ENCODE measurements around the gene ESF1.

Gene ESF1

GRCh38 chr20:13784893-13785715 is at the start of gene ESF1, which contains the start of gene NDUFAF5:
TSS of gene ESF1 (minus strand) at chr20:13784919. CDS start at chr20:13783140, 1,779 bp downstream.
TSS of gene NDUFAF5 (plus strand) at chr20:13785028. CDS start at chr20:13785069, 41 bp downstream.
- DNase-seq (ENCODE audit: low read depth, low spot score), result peak; percentile 91

GRCh38 chr20:13831476-13831875 is 46.8 kb upstream of the ESF1 start:
- DNase-seq (ENCODE audit: low read depth, low spot score), result no peak

- DNase-seq (ENCODE audit: low read depth, low spot score), result no peak
Observed at GRCh38 chr20:13825465-13825864, 40.7 kb upstream of the ESF1 start.

- no peak for DNase-seq (ENCODE audit: low read depth, low spot score)
Observed at GRCh38 chr20:13824459-13824858, 39.7 kb upstream of the ESF1 start.

GRCh38 chr20:13822459-13822858 is 37.7 kb upstream of the ESF1 start:
- DNase-seq (ENCODE audit: low read depth, low spot score), result no peak

- DNase-seq (ENCODE audit: low read depth, low spot score), result no peak
Observed at GRCh38 chr20:13821876-13822275, 37.2 kb upstream of the ESF1 start.

- no peak for DNase-seq (ENCODE audit: low read depth, low spot score)
Observed at GRCh38 chr20:13819885-13820645, 35.3 kb upstream of the ESF1 start.

GRCh38 chr20:13817342-13817741 is 32.6 kb upstream of the ESF1 start:
- no peak for DNase-seq (ENCODE audit: low read depth, low spot score)

GRCh38 chr20:13816757-13817156 is 32.0 kb upstream of the ESF1 start:
- DNase-seq (ENCODE audit: low read depth, low spot score), result no peak

- DNase-seq (ENCODE audit: low read depth, low spot score), result no peak
Observed at GRCh38 chr20:13814672-13815071, 30.0 kb upstream of the ESF1 start.

- DNase-seq (ENCODE audit: low read depth, low spot score), result no peak
Observed at GRCh38 chr20:13813910-13814309, 29.2 kb upstream of the ESF1 start.

GRCh38 chr20:13810446-13810845 is 25.7 kb upstream of the ESF1 start:
- no peak for DNase-seq (ENCODE audit: low read depth, low spot score)

- DNase-seq (ENCODE audit: low read depth, low spot score), result no peak
Observed at GRCh38 chr20:13809855-13810254, 25.1 kb upstream of the ESF1 start.

- DNase-seq (ENCODE audit: low read depth, low spot score), result no peak
Observed at GRCh38 chr20:13809373-13809772, 24.7 kb upstream of the ESF1 start.

GRCh38 chr20:13800728-13801134 is 16.0 kb upstream of the ESF1 start:
- DNase-seq (ENCODE audit: low read depth, low spot score), result no peak

- DNase-seq (ENCODE audit: low read depth, low spot score), result no peak
Observed at GRCh38 chr20:13799974-13800373, 15.3 kb upstream of the ESF1 start.

GRCh38 chr20:13799040-13799439 is 14.3 kb upstream of the ESF1 start:
- DNase-seq (ENCODE audit: low read depth, low spot score), result no peak

- no peak for DNase-seq (ENCODE audit: low read depth, low spot score)
Observed at GRCh38 chr20:13794667-13795066, 9.9 kb upstream of the ESF1 start.

- no peak for DNase-seq (ENCODE audit: low read depth, low spot score)
Observed at GRCh38 chr20:13793001-13793400, 8.3 kb upstream of the ESF1 start.

- DNase-seq (ENCODE audit: low read depth, low spot score), result no peak
Observed at GRCh38 chr20:13791540-13792459, 7.1 kb upstream of the ESF1 start.

- DNase-seq (ENCODE audit: low read depth, low spot score), result no peak
Observed at GRCh38 chr20:13790708-13791107, 6.0 kb upstream of the ESF1 start.

Measured in smooth muscle cell of the brain vasculature (primary cell).